Measurements from ENCODE around the gene MT1X.
"Not testable (repeated sequence)": the region's sequence is repeated elsewhere in the genome, so short reads cannot be mapped to it uniquely, and the experiment has no call there.

- TF ChIP-seq CTCF (conservative IDR thresholded peaks at IDR 0.05; ENCODE audit: low read length); EZH2phosphoT487 (IDR thresholded peaks at IDR 0.05; ENCODE audit: borderline replicate concordance, low read depth, low read length): not testable (repeated sequence)
Measured at GRCh38 chr16:56672171-56672570, 10.1 kb upstream of the MT1X start.

Data from OCI-LY7 (cell line).